Stomach (tissue), 4 donors: ENCODE results near the gene PITPNM1.
"Not testable (repeated sequence)": the region's sequence is repeated elsewhere in the genome, so short reads cannot be mapped to it uniquely, and the experiment has no call there.

Experiments used
- POLR2AphosphoS5 ChIP-seq, 3 donors: sonication (generic); formaldehyde crosslinking; IDR thresholded peaks; one replicate each; pipeline ENCODE4 v1.6.1; 2016; ENCODE audit warnings: antibody characterized with exemption in 3 of 3
- TF ChIP-seq, protein P1 (sequence below), 7 experiments: fragments of 450-650 bp in 4 of 7; fragments of 200-600 bp in 3 of 7; sonication (generic) in 3 of 7; IDR thresholded peaks; one replicate each; pipeline ENCODE4 v1.5.1; 2016 to 2019; ENCODE audit warnings: antibody characterized with exemption in 7 of 7, control low read depth in 2 of 7, mild to moderate bottlenecking in 1 of 7

DNA sequence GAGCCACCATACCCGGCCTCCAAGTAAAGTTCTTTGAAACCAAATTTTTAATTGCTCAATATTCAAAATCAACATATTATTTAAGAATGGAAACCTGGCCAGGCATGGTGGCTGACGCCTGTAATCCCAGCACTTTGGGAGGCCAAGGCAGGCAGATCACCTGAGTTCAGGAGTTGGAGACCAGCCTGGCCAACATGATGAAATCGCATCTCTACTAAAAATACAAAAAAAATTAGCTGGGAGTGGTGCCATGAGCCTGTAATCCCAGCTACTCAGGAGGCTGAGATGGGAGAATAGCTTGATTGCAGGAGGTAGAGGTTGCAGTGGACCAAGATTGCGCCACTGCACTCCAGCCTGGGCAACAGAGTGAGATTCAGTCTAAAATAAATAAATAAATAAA lies 42.9 kb upstream of the PITPNM1 start:
- TF ChIP-seq POLR2AphosphoS5 (IDR thresholded peaks at IDR 0.05), result not testable (repeated sequence)
- TF ChIP-seq, protein P1, sequence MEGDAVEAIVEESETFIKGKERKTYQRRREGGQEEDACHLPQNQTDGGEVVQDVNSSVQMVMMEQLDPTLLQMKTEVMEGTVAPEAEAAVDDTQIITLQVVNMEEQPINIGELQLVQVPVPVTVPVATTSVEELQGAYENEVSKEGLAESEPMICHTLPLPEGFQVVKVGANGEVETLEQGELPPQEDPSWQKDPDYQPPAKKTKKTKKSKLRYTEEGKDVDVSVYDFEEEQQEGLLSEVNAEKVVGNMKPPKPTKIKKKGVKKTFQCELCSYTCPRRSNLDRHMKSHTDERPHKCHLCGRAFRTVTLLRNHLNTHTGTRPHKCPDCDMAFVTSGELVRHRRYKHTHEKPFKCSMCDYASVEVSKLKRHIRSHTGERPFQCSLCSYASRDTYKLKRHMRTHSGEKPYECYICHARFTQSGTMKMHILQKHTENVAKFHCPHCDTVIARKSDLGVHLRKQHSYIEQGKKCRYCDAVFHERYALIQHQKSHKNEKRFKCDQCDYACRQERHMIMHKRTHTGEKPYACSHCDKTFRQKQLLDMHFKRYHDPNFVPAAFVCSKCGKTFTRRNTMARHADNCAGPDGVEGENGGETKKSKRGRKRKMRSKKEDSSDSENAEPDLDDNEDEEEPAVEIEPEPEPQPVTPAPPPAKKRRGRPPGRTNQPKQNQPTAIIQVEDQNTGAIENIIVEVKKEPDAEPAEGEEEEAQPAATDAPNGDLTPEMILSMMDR (IDR thresholded peaks at IDR 0.05), result not testable (repeated sequence)
